IMR-90 (cell line): ENCODE data around the gene PRR29. TPM values are rescaled to one million over a fixed set of nuclear protein-coding genes. Genes with fewer than 3 reads are reported as not detected.

Source experiments
- ATAC-seq: fragments of 200-7000 bp; cut with Tn5 transposase; 2 replicates; pipeline ENCODE4 v1.9.1; 2020; ENCODE audit warnings: low read depth, mild to moderate bottlenecking, moderate library complexity
- BruUV-seq: library from RNA; stranded (reverse); fragments of 400-500 nt; replicated peaks from 2 replicates; lab custom pipeline; 2021; lab: Mats Ljungman, UMichigan
- CTCF ChIA-PET: fragments of 300-600 bp; formaldehyde crosslinking; extraction: SDS; loops from one replicate; lab custom pipeline; 2021; ENCODE audit warnings: antibody characterized with exemption; lab: Yijun Ruan, JAX
- POLR2A ChIA-PET: fragments of 300-600 bp; sonication (Branson Sonifier 250); formaldehyde crosslinking; loops from one replicate; lab custom pipeline; 2022; ENCODE audit warnings: antibody characterized with exemption; ENCODE audit not compliant: unreplicated experiment; lab: Charles Lee
- DNase-seq: peaks from one replicate; pipeline ENCODE4 v3.0.0; 2013
- H2AFZ ChIP-seq: replicated peaks from 2 replicates; pipeline ENCODE3; 2013; ENCODE audit warnings: low read length, mild to moderate bottlenecking; ENCODE audit not compliant: poor library complexity
- H2AK5ac ChIP-seq: 2 replicates; pipeline ENCODE4 v1.6.1; 2013; ENCODE audit warnings: low read depth, low read length, inconsistent platforms
- H2AK9ac ChIP-seq: replicated peaks from 2 replicates; pipeline ENCODE3; 2013; ENCODE audit warnings: mild to moderate bottlenecking, low read depth, low read length, moderate library complexity; ENCODE audit not compliant: poor library complexity
- H2BK120ac ChIP-seq: 2 replicates; pipeline ENCODE4 v1.6.1; 2013; ENCODE audit warnings: low read depth, low read length, inconsistent platforms
- H2BK15ac ChIP-seq: 3 replicates; pipeline ENCODE4 v1.6.1; 2013; ENCODE audit warnings: low read depth, low read length, inconsistent platforms
- H2BK20ac ChIP-seq: 2 replicates; pipeline ENCODE4 v1.6.1; 2013; ENCODE audit warnings: low read depth, mild to moderate bottlenecking, inconsistent platforms, low read length, moderate library complexity
- H2BK5ac ChIP-seq: 2 replicates; pipeline ENCODE4 v1.6.1; 2013; ENCODE audit warnings: mild to moderate bottlenecking, low read depth, low read length, inconsistent platforms; ENCODE audit not compliant: poor library complexity, severe bottlenecking
- H3K14ac ChIP-seq: replicated peaks from 2 replicates; pipeline ENCODE4 v1.6.1; 2013; ENCODE audit warnings: low read depth, low read length, inconsistent platforms
- H3K18ac ChIP-seq: 2 replicates; pipeline ENCODE4 v1.6.1; 2013; ENCODE audit warnings: low read depth, low read length, control low read depth
- H3K23ac ChIP-seq: 2 replicates; pipeline ENCODE4 v1.6.1; 2013; ENCODE audit warnings: low read depth, low read length, inconsistent platforms
- H3K27ac ChIP-seq: 2 replicates; pipeline ENCODE4 v1.5.1; 2013; ENCODE audit warnings: mild to moderate bottlenecking, control low read depth, low read length; ENCODE audit not compliant: insufficient read depth
- H3K27me3 ChIP-seq: 2 replicates; pipeline ENCODE4 v1.6.1; 2013; ENCODE audit warnings: low read length; ENCODE audit not compliant: control insufficient read depth, insufficient read depth
- H3K36me3 ChIP-seq: 2 replicates; pipeline ENCODE4 v1.6.1; 2013; ENCODE audit warnings: low read length, mixed read lengths; ENCODE audit not compliant: control insufficient read depth, insufficient read depth
- H3K4ac ChIP-seq: 2 replicates; pipeline ENCODE4 v1.6.1; 2013; ENCODE audit warnings: low read depth, low read length, inconsistent platforms
- H3K4me1 ChIP-seq: 2 replicates; pipeline ENCODE4 v1.6.1; 2013; ENCODE audit warnings: low read length, mixed read lengths; ENCODE audit not compliant: control insufficient read depth, insufficient read depth
- H3K4me2 ChIP-seq: 2 replicates; pipeline ENCODE4 v1.6.1; 2013; ENCODE audit warnings: low read depth, mild to moderate bottlenecking, control low read depth, low read length, moderate library complexity
- H3K4me3 ChIP-seq: 2 replicates; pipeline ENCODE4 v1.5.1; 2013; ENCODE audit warnings: low read depth, mild to moderate bottlenecking, control low read depth, low read length, moderate library complexity; ENCODE audit not compliant: insufficient read depth
- H3K56ac ChIP-seq: 2 replicates; pipeline ENCODE4 v1.6.1; 2013; ENCODE audit warnings: low read length, inconsistent platforms; ENCODE audit not compliant: insufficient read depth; ENCODE audit errors: extremely low read depth
- H3K79me1 ChIP-seq, 2 experiments: 2 replicates each; pipeline ENCODE4 v1.6.1; 2013; ENCODE audit warnings: low read length in 2 of 2, inconsistent platforms in 1 of 2, low read depth in 1 of 2
- H3K9ac ChIP-seq: 2 replicates; pipeline ENCODE4 v1.6.1; 2013; ENCODE audit warnings: low read depth, low read length, control low read depth
- H3K9me1 ChIP-seq: 2 replicates; pipeline ENCODE4 v1.6.1; 2013; ENCODE audit warnings: low read length, inconsistent platforms; ENCODE audit not compliant: insufficient read depth
- H3K9me3 ChIP-seq: 2 replicates; pipeline ENCODE4 v1.6.1; 2013; ENCODE audit warnings: low read length; ENCODE audit not compliant: control insufficient read depth, insufficient read depth
- H4K20me1 ChIP-seq: 2 replicates; pipeline ENCODE4 v1.6.1; 2013; ENCODE audit warnings: low read length, inconsistent platforms; ENCODE audit not compliant: insufficient read depth
- H4K5ac ChIP-seq: 2 replicates; pipeline ENCODE4 v1.6.1; 2013; ENCODE audit warnings: mild to moderate bottlenecking, low read depth, low read length, control low read depth
- H4K8ac ChIP-seq, 2 experiments: 2 replicates each; pipeline ENCODE4 v1.6.1; 2013; ENCODE audit warnings: low read depth in 2 of 2, low read length in 2 of 2, control low read depth in 1 of 2, inconsistent platforms in 1 of 2
- H4K91ac ChIP-seq: 2 replicates; pipeline ENCODE4 v1.6.1; 2013; ENCODE audit warnings: low read depth, low read length, inconsistent platforms; ENCODE audit not compliant: insufficient read depth
- FOS ChIP-seq: fragments of 150-350 bp; IDR thresholded peaks from 2 replicates; pipeline ENCODE4 v1.6.1; 2016; ENCODE audit warnings: low read depth, low read length
- MXI1 ChIP-seq: IDR thresholded peaks from 2 replicates; pipeline ENCODE4 v1.6.1; 2012; ENCODE audit warnings: low read depth, mild to moderate bottlenecking, low read length, moderate library complexity, borderline replicate concordance
- WGBS, 2 experiments: methylation state at CpG; one replicate each; pipeline versions ENCODE4 v1.1.5 to v1.1.7; 2013; ENCODE audit warnings: missing lambda C conversion rate in 2 of 2; ENCODE audit not compliant: insufficient read length in 1 of 2; ENCODE audit errors: extremely low coverage in 2 of 2; 5-methylcytosine and 5-hydroxymethylcytosine counted together
- dilution Hi-C: fragments of 300-500 bp; cut with HindIII; formaldehyde crosslinking; loops from one replicate; pipeline ENCODE4 v1.14.3; 2018; ENCODE audit warnings: low sequenced_read_pairs; ENCODE audit not compliant: unreplicated experiment
- in situ Hi-C: fragments of 300-500 bp; cut with MboI; formaldehyde crosslinking; loops from 3 replicates; pipeline ENCODE4 v1.14.3; 2019; ENCODE audit warnings: low sequenced_read_pairs, inconsistent platforms, mixed read lengths
- intact Hi-C: fragments of 100-400 bp; cut with micrococcal nuclease; formaldehyde crosslinking; loops from 2 replicates; pipeline ENCODE4 v1.10.0; 2022
- polyA plus RNA-seq, 3 experiments: library from polyadenylated mRNA; depleted of rRNA; stranded (reverse); fragments of >200 nt; gene quantifications; 2 replicates each; pipeline ENCODE4 v1.2.3, GENCODE V29; 2012; ENCODE audit warnings: low replicate concordance in 1 of 3
- total RNA-seq: library from RNA; depleted of rRNA; stranded (reverse); fragments of >200 nt; gene quantifications from 2 replicates; pipeline ENCODE4 v1.2.3, GENCODE V29; 2012

Gene PRR29
- total and polyA plus RNA-seq, 2 of the 4 experiments (the other 2 are of a cell fraction) = under 0.01 to 0.17 TPM

- Histone ChIP-seq H3K14ac (0 out of 2 replicates have a peak overlapping the region, but pooled peaks have one; percentile 45), H3K4me1 (peaks cover 10% of the 10 kb centered on the region), H2AK9ac (peak overlapping the region; percentile 87), H3K18ac (peak overlapping the region; percentile 58; the same call in 1 of the 2 replicates), H3K9me1 (peaks cover 11% of the 10 kb centered on the region), H3K4me2 (peak overlapping the region; percentile 8; the same call in 1 of the 2 replicates), H2BK5ac (peak overlapping the region; percentile 51), H4K20me1 (peaks cover 3% of the 10 kb centered on the region; the same call in 1 of the 2 replicates), H2AFZ (peak overlapping the region; percentile 74), H3K36me3 (no peaks in the 10 kb centered on the region), H3K79me1 (no peaks in the 10 kb centered on the region), H3K9ac (no peak overlapping the region), H4K8ac (peak overlapping the region in 1 of 2 experiments; percentile 39; a peak in 2 of 4 replicates), H2BK15ac (peak overlapping the region; percentile 56; the same call in 1 of the 3 replicates), H2BK20ac (peak overlapping the region; percentile 96), H3K4me3 (no peak overlapping the region), H3K27ac (no peak overlapping the region; the same call in 1 of the 2 replicates), H4K5ac (no peak overlapping the region; the same call in 1 of the 2 replicates), H4K91ac (peak overlapping the region; percentile 31; the same call in 1 of the 2 replicates), H3K27me3 (peaks cover 6% of the 10 kb centered on the region; the same call in 1 of the 2 replicates), H3K9me3 (no peaks in the 10 kb centered on the region), H3K23ac (no peak overlapping the region), H3K4ac (peak overlapping the region; percentile 80), H3K56ac (no peak overlapping the region), H2BK120ac (peak overlapping the region; percentile 80), H2AK5ac (peak overlapping the region; percentile 97)
- POLR2A ChIA-PET = no interaction called here
- ATAC-seq = peak; percentile 77
- no TSS peak for BruUV-seq
- 0 out of 2 replicates have a peak, but pooled peaks have one; percentile 21 for TF ChIP-seq FOS
- no peak for TF ChIP-seq MXI1
- intact Hi-C loops = no loop called here
- CTCF ChIA-PET = no interaction called here
- DNase-seq = peak; percentile 67
- in situ Hi-C loops = no loop called here
- 50% methylated on average over 7 of the region's 10 CpGs; no CpG with 5 or more reads in 1 of the 2 experiments for WGBS, 2 experiments
- dilution Hi-C loops = no loop called here
Observed at GRCh38 chr17:63974594-63975192, 23.5 kb upstream of the PRR29 start.
